Neural crest cell (in vitro differentiated cells): Measurements from ENCODE around the gene CSH1. TPM values are rescaled to one million over a fixed set of nuclear protein-coding genes. Genes with fewer than 3 reads are reported as not detected.
"Not testable (repeated sequence)": the region's sequence is repeated elsewhere in the genome, so short reads cannot be mapped to it uniquely, and the experiment has no call there.

ENCODE experiments used
- DNase-seq: peaks from one replicate; pipeline ENCODE4 v3.0.0; 2021; ENCODE audit warnings: low read depth, mixed read lengths, low spot score
- H3K27ac Mint-ChIP-seq: one replicate; pipeline ENCODE4 v1.8.0; 2021; ENCODE audit warnings: mild to moderate bottlenecking, mixed read lengths; ENCODE audit not compliant: unreplicated experiment
- H3K27me3 Mint-ChIP-seq: 2 replicates; pipeline ENCODE4 v1.8.0; 2021; ENCODE audit warnings: low read depth, mild to moderate bottlenecking, mixed read lengths
- H3K36me3 Mint-ChIP-seq: 2 replicates; pipeline ENCODE4 v1.8.0; 2021; ENCODE audit warnings: low read depth, mild to moderate bottlenecking, mixed read lengths
- H3K4me1 Mint-ChIP-seq: 2 replicates; pipeline ENCODE4 v1.8.0; 2021; ENCODE audit warnings: mixed read lengths
- H3K4me3 Mint-ChIP-seq: one replicate; pipeline ENCODE4 v1.8.0; 2021; ENCODE audit warnings: mild to moderate bottlenecking, mixed read lengths
- H3K9me3 Mint-ChIP-seq: 2 replicates; pipeline ENCODE4 v1.8.0; 2021; ENCODE audit warnings: mixed read lengths
- total RNA-seq: library from RNA; stranded (reverse); gene quantifications from 2 replicates; pipeline ENCODE4 v1.2.1, GENCODE V29; 2021
- TF ChIP-seq, protein P1 (sequence below): fragments of 200-600 bp; sonication (generic); conservative IDR thresholded peaks from 2 replicates; pipeline ENCODE4 v1.5.0; 2021; ENCODE audit warnings: antibody characterized with exemption, mild to moderate bottlenecking

CSH1 gene
- total RNA-seq, 1 donor from 2014 or later: not detected

DNA sequence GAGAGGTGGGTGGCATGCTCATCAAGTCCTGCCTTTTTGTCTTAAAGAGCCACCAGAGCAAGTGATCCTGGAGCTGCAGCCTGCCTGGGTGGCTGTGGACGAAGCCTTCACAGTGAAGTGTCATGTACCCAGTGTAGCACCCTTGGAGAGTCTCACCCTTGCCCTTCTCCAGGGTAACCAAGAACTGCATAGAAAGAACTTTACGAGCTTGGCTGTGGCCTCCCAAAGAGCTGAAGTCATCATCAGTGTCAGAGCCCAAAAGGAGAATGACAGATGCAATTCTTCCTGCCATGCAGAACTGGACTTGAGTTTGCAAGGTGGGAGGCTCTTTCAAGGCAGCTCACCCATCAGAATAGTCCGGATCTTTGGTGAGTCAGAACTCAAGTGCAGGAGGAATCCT lies 37.1 kb downstream of the CSH1 start:
- no peak overlapping the region for H3K27ac Mint-ChIP-seq

DNA sequence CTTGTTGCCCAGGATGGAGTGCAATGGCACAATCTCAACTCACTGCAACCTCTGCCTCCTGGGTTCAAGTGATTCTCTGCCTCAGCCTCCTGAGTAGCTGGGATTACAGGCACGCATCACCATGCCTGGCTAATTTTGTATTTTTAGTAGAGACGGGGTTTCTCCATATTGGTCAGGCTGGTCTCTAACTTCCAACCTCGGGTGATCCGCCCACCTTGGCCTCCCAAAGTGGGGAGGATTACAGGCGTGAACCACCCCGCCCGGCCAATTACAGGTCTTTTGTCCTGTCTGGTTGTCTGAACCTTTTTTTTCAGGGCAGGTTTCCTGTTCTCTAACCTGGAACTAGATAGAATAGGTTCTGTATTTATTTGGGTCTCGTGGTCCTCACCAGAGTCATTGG lies 39.9 kb downstream of the CSH1 start:
- not testable (repeated sequence) for H3K27ac Mint-ChIP-seq, H3K4me3 Mint-ChIP-seq, H3K4me1 Mint-ChIP-seq, H3K9me3 Mint-ChIP-seq, H3K36me3 Mint-ChIP-seq, DNase-seq
- peaks cover 32% of the 10 kb centered on the region for H3K27me3 Mint-ChIP-seq

More for the DNA sequence above, 37.1 kb downstream of the CSH1 start:
- H3K4me1 Mint-ChIP-seq: no peaks in the 10 kb centered on the region
- no peak overlapping the region for H3K4me3 Mint-ChIP-seq
- H3K27me3 Mint-ChIP-seq: peaks cover 24% of the 10 kb centered on the region
- H3K9me3 Mint-ChIP-seq: no peaks in the 10 kb centered on the region
- H3K36me3 Mint-ChIP-seq: no peaks in the 10 kb centered on the region
- DNase-seq: no peak
- TF ChIP-seq, protein P1, sequence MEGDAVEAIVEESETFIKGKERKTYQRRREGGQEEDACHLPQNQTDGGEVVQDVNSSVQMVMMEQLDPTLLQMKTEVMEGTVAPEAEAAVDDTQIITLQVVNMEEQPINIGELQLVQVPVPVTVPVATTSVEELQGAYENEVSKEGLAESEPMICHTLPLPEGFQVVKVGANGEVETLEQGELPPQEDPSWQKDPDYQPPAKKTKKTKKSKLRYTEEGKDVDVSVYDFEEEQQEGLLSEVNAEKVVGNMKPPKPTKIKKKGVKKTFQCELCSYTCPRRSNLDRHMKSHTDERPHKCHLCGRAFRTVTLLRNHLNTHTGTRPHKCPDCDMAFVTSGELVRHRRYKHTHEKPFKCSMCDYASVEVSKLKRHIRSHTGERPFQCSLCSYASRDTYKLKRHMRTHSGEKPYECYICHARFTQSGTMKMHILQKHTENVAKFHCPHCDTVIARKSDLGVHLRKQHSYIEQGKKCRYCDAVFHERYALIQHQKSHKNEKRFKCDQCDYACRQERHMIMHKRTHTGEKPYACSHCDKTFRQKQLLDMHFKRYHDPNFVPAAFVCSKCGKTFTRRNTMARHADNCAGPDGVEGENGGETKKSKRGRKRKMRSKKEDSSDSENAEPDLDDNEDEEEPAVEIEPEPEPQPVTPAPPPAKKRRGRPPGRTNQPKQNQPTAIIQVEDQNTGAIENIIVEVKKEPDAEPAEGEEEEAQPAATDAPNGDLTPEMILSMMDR: no peak

DNA sequence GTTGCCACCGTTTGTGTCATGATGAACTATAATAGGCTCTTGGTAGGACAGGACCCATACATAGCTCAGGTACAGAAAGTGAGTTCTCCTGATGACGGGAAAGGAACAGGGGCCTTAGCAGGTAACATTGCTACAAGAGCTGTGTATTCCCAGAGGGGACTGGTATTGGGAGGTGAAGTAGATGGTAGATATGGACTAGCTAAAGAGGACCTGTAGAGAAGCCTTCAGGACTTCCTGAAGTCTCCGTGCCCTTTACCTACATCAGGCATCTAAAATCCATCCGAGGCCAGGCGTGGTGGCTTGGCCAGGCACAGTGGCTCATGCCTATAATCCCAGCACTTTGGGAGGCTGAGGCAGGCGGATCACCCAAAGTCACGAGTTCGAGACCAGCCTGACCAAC lies 41.2 kb downstream of the CSH1 start:
- H3K27me3 Mint-ChIP-seq: peaks cover 32% of the 10 kb centered on the region
- H3K4me1 Mint-ChIP-seq: peaks cover 4% of the 10 kb centered on the region
- H3K9me3 Mint-ChIP-seq: no peaks in the 10 kb centered on the region
- no peak overlapping the region for H3K27ac Mint-ChIP-seq
- no peak overlapping the region for H3K4me3 Mint-ChIP-seq
- no peak for DNase-seq
- no peaks in the 10 kb centered on the region for H3K36me3 Mint-ChIP-seq
- TF ChIP-seq, protein P1: no peak

DNA sequence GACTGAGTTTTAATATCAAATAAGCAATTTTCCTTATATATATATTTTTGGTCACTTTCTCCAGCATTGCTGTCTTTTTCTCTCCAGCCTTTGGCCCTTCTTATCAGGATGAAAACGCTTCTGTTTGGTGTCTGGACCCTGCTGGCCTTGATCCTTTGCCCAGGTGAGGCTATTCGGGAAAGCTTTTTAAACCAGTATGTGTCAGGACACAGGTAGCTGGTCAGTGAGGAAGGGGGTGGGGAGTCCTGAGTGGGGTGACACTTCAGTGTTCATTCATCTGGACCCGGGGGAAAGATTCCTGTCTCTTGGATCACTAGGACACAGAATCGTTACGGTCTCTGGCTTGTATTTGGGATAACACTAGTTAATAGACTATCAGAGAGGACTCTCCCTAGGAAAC lies 41.7 kb downstream of the CSH1 start:
- H3K27me3 Mint-ChIP-seq: peaks cover 29% of the 10 kb centered on the region
- H3K9me3 Mint-ChIP-seq: no peaks in the 10 kb centered on the region
- no peak overlapping the region for H3K4me3 Mint-ChIP-seq
- TF ChIP-seq, protein P1: no peak
- H3K4me1 Mint-ChIP-seq: peaks cover 4% of the 10 kb centered on the region
- DNase-seq: no peak
- H3K36me3 Mint-ChIP-seq: no peaks in the 10 kb centered on the region
- no peak overlapping the region for H3K27ac Mint-ChIP-seq

GRCh38 chr17:63853260-63853659 lies 43.1 kb downstream of the CSH1 start:
- H3K27me3 Mint-ChIP-seq: peaks cover 28% of the 10 kb centered on the region

GRCh38 chr17:63850401-63850800 lies 46.0 kb downstream of the CSH1 start:
- Mint-ChIP-seq H3K4me1 (peaks cover 13% of the 10 kb centered on the region), H3K9me3 (peaks cover 7% of the 10 kb centered on the region), H3K4me3 (no peak overlapping the region), H3K36me3 (peaks cover 5% of the 10 kb centered on the region), H3K27me3 (peaks cover 22% of the 10 kb centered on the region), H3K27ac (no peak overlapping the region)
- TF ChIP-seq, protein P1: no peak
- DNase-seq: no peak

More at GRCh38 chr17:63853260-63853659, 43.1 kb downstream of the CSH1 start:
- H3K9me3 Mint-ChIP-seq: peaks cover 3% of the 10 kb centered on the region
- peaks cover 8% of the 10 kb centered on the region for H3K4me1 Mint-ChIP-seq
- no peaks in the 10 kb centered on the region for H3K36me3 Mint-ChIP-seq
- TF ChIP-seq, protein P1: no peak
- DNase-seq: no peak
- no peak overlapping the region for H3K4me3 Mint-ChIP-seq
- H3K27ac Mint-ChIP-seq: no peak overlapping the region
